ENCODE data around the gene OR8D1.

The OR8D1 gene

DNA sequence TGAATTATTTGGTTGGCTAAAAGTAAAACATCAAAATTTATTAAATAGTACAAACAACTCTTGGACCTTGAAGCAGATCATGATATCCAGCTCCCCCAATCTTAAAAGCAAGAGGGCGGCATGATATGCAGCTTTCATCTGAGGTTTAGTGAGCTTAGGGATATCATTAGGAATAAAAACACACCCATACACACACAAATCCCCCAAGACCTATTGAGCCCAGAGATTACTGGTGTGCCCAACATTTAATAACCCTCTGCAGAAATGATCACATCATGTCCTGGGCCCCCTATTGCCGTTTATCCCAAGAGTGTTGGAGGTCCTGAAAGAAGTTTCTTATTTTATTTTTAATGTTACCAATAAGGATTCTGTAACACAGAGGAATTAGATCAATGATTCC lies at the start of gene OR8D1:
TSS of gene OR8D1 (minus strand) at position 101 of the 400 bp plus-strand sequence. CDS start 3,183 bp downstream, outside the sequence.
- DNase-seq: no peak

DNA sequence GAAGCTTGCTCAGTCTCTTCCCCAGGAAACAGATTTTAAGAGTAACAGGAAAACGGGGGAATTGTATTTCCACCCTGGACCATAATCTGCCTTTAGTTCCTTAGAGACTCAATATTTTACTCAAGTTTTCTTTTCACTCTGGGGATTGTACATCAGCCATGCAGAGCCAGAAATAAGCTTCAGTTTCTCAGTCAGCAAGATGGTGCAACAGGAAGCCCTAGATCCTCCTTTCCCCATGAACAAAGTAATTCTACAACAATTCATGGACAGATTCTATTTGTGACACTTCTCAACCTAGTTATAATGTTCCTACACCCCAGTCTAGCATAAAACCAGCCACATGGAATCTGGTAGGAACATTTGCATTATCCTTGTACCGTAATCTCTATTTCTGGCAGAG lies 45.8 kb upstream of the OR8D1 start:
- DNase-seq: no peak

DNA sequence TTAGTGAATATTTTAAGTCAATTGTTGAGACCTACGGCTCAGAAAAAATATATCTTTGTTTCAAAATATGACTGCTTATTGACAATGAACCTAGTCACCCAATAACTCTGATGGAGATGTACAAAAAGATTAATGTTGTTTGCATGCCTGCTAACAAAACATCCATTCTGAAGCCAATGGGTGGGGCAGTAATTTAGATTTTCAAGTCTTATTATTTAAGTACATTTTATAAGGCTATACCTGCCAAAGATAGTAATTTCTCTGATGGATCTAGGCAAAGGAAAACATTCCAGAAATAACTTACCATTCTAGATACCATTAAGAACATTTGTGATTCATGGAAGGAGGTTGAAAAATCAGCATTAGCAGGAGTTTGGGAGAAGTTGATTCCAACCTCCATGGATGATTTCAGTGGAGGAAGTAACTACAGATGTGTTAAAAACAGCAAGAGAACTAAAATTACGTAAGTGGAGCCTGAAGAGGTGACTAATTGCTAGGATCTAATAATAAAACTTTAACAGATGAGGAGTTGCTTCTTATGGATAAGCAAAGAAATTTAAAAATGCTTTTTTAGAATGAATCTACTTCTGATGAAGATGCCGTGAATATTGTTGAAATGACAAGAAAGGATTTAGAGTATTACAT lies 32.7 kb upstream of the OR8D1 start:
- DNase-seq: no peak

DNA sequence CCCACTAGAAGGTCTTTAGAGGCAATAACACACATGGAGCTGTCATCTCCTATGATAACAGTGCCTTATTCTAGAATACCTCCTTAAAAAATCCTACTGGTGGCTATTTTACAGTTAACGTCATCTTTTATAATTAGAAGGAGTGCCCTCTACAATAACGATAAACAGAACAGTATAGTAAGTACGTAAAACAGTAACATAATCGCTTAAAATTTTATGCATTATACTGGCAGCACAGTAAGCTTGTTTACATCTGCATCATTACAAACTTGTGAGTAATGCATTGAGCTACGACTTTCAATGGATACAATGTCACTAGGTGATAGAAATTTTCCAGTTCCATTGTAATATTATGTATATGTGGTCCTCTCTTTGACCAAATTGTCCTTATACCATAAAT lies 30.6 kb upstream of the OR8D1 start:
- DNase-seq: no peak

DNA sequence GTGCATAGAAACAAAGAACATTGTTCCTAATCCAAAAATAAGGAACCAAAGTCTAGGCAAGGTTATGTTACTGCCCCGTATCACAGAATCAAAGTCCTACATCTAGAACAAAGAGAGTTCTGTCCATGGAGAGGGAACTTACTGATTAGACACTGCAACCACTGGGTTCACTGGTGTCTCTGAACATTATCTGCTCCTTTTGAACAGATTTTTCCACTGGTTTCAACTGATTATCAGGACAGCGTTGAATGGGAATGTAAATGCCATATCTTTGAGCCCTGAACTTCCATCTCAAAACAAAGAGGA lies 26.3 kb upstream of the OR8D1 start:
- DNase-seq: no peak

DNA sequence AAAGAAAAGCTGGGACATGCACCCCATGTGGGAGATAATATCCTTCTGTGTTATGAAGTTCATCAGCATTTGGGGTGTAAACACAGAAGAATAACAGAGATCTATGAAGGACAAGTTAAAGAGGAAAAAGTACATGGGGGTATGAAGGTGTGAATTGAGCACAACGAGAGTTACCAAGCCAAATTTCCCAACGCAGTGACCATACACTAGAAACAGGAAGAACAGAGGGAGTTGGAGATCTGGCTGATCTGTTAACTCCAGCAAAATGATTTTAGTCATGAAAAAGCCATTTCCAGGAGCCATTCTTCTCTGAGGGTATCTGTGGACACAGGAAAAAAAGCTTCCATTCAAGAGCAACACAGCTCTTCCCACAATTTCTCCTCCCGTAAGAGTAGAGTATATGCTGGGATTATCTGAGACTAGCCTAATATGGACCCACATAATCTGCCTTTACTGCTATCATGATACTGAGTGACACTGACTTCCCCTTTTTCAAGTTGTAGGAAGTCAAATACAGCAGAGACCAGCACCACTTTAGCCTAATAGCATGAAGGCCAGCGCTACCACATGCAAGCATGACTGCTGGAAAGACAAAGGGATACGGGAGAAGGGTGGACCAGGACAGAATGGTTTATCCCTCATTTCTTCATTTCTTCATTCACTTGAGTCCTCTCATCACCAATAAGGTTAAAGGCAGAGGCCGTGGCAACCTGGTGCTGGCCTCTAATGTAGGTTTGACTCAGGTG lies 25.8 kb upstream of the OR8D1 start:
- DNase-seq: no peak

DNA sequence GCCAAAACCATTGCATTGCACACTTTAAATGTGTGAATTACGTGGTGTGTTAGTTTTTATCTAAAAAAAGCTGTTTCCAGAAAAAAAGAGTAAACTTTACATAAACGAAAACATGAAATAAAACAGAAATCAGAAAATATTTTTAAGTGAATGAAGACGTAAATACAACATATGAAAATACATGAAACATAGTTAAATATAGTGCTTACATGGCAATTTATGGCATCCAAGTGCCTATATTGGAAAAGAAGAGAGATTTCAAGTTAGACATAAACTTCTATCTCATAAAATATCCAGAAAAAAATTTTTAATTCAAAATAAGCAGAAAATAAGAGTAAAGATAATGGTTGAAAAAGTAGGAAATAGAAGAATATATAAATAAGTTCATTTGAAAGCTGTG lies 18.1 kb upstream of the OR8D1 start:
- no peak for DNase-seq

DNA sequence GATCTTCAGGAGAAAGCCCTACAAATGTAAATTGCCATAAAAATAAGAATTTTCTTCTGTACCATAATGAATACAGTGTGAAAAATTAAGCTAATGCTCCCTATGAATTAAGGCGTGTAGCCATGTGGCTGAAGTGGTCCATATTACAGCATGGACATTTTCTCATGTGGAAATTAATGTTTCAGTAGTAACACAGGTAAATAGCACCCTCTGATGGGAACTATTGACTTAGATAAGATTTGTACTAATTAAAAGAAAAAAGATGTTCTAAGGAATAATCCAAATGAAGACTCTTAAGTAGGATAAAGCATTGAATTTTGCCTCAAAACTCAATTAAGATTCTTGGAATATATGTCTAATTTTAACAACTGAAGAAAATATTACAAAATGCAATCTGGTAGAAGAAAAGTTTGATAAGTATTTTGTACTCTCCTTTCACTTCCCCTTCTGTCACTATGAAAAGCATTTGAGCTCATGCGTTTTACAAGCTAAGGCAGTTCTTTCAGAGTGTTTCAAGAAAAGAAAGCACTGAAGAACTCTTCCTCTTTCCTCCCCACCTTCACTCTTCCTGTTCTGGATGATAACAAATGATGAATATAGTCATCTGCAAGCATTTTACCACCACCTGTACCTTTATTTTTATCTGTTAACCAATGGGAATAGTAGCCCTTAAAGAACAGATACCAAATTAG lies 16.2 kb upstream of the OR8D1 start:
- DNase-seq: no peak

DNA sequence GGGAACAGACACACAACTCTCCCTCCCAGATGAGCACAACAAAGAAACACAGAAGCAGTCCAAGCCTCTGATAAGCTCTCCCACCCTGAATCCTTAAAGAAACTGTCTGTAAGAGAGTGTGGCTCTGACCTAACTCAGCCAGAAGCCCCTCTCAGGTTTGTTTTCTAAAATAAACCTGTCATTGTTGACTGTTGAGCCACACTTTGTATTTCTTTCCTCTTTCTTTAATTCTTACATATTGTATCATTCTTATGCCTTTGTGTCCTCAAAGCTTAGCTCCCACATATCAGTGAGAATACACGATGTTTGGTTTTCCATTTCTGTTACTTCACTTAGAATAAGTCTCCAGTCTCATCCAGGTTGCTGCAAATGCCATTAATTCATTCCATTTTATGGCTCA lies 14.0 kb upstream of the OR8D1 start:
- no peak for DNase-seq

DNA sequence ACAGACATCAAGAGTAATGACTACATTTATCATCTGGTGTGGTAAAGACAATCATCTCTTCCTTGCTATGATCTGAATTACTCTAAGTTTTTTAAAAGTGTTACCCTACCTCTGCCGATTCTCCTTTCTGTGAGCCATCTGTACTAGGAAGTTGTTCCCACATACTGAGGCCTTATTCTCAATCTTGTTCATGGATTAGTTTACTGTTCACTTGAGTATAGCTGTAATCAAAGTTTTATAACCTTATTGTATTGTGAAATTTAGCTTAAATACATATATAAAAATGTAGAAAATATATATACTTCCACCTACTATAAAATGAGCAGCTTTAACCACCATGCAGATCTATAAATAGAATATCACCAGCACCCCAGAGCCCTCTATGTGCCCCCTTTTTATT lies 8.6 kb upstream of the OR8D1 start:
- no peak for DNase-seq

DNA sequence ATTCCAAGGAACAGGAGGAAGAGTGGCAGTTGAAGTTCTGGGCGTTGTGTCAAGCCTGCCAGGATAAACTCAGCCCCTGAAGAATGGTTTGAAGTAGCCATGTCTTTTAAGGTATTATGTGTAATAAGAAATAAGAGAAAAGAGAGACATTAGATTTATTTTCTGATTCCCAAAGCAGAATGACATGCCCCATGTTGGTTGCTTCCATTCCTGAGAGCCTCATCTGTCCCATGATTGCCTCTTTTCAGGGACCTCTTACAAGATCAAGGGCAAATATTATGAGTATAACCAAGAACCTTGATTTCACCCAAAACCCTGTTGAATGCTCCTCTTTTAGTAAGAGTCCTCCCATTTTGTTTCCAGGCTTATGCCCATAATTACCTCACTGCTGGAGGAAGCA lies 6.3 kb upstream of the OR8D1 start, which contains the start of gene OR8D2:
TSS of gene OR8D2 (minus strand) at position 101 of the 400 bp plus-strand sequence. CDS start at position 101, 0 bp downstream.
- no peak for DNase-seq

DNA sequence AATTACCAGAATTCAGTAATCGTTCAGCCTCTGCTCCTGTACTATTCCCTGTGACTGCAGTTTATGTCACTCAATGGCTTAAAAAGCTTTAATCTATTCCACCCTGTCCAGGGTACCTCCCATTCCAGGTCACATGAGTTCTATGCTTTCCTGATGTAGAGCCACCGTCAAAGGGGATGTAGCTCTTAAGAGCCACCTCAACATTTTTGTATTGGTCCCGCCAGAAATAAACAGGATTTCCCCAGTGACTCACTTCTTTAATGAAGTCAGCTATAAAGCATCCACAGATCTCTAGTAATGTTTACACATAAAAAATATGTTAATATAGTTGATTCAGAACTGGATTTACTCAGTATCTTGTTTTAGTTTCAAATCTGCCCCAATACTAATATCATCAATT lies 1.3 kb upstream of the OR8D1 start:
- DNase-seq: no peak

DNA sequence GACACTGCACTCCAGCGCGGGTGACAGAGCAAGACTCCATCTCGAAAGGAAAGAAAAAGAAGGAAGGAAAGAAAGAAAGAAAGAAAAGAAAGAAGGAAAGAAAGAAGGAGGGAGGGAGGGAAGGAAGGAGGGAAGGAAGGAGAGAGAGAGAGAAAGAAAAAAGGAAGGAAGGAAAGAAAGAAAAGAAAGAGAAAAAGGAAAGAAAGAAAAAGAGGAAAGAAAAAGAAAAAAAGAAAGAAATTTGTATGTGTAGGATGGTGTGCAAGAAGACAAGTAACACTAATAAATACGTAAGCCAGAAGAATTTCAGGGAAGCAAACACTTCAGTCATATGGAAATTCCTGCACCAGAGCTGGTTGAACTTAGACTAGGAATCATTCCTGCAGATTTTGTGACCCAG lies 618 bp downstream of the OR8D1 start:
- no peak for DNase-seq

DNA sequence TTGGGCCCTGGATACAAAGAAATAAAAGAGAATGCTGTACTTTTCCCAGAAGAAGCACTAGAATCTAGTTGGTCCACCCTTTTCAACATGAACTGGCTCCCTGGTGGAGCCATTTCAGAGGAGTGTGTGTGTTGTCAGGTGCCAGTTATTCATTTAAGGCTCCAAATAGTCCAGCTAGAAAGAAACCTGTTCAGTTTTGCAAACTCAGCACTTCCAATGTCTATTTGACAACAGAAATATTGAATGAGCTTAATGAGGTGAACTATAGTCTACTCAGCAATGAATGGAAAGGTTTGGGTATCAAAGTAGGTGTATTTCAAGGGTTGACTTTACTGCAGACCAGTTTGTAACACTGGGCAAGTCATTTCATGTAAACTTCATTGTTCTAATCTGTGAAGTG lies 2.1 kb downstream of the OR8D1 start:
- no peak for DNase-seq

DNA sequence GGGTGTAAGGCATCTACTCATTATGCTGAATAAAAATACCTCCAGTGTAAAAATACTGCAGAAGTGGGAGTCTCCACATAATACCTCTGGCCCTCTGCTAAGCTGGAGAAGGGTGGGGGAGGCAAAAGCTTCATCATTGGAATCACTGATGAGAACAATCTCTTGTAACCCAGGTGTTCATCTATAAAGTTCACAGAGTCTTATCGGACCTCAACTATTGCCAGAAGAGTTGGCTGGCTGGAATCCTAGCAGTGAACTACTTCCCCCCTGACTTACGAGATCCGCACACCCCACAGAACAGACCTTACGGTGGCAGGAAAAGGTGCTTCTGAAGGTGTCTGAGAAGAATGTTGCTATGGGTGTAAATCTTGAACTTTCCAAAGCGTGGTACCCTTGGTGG lies 2.5 kb downstream of the OR8D1 start:
- DNase-seq: no peak

DNA sequence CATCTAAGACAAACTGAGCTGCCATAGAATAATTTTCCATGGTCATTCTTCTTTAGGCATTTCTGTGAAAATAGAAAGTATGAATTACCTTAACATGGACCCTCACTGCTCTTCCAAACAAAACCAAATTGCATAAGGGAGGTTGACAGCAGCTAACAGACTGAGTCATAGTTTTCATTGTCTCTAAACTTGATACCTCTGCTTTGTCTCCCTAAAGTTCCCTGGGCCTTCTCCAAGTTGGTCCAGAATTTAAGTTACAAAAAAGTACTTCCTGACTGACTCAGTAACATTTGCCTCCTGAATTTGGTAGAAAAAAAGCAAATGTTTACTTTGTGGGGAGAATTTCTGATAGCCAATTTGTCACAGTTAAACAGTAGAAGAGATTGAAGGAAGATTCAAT lies 3.0 kb downstream of the OR8D1 start:
- no peak for DNase-seq

DNA sequence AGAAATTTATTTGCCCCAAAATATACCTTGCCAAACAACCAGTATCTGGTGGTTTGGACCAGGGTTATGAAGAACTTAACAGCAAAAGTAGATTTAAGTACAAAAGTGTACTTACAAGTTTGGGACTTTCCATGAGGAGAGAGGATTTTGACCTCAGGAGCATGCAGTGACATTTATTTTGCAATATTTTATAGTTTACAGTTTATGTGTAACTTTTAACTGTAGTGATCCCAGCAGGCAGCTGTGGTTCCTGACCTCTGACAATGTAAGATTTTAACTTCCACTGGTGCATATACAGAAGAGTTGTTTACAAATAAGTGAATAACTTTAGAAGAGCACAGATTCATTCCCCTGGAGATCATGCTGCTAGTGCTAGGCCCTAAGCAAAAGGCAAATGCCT lies 6.7 kb downstream of the OR8D1 start:
- DNase-seq: no peak

DNA sequence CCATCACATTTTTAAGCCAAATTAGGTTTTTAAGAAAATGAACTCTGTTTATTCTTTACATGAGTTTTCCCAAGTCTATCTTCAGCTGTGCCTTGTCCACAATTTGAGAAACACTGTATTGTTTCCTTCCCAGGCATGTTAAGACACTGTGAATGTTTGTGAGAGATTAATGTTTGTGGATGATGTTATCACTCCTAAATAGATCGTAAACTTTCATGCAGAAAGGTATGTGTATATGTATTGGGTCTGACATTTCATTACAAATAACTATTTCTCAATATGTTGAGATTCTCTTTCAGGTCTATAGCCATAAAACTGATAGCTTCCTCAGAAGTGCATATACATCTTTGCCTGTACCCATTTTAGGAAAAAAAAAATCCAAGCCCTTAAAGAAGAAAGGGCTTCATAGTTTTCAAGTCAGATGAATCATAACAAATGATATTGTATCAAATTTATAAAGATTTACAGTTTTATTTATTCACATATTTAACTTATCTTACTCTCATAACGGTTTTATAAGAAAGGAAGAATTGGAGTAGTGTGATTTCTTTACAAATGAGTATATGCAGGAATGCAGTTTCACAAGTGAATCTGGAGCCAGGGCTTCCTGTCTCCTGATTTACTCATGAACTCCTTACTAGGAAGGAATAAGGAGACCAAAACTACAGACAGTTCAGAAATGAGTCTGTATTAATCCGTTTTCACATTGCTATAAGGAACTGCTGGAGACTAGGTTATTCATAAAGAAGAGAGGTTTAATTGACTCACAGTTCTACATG lies 11.2 kb downstream of the OR8D1 start:
- no peak for DNase-seq

DNA sequence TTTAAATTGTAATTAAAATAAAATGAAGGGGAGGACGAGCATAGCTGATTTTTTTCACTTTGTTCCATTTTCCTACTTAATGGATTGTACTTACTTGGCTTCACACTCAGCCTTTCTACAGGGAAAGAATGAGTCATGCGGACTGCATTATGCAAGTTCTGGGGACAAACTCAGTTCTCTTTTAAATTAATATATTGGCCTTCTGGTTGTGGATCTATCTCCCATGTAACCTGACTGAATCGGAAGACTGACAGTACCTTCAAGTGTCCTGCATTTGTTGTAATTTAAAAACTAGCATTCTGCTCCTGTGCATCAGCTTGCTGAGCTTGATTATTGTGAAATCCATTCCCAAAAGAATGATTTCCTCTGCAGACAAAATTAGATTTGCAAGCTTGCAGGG lies 12.2 kb downstream of the OR8D1 start:
- DNase-seq: no peak

DNA sequence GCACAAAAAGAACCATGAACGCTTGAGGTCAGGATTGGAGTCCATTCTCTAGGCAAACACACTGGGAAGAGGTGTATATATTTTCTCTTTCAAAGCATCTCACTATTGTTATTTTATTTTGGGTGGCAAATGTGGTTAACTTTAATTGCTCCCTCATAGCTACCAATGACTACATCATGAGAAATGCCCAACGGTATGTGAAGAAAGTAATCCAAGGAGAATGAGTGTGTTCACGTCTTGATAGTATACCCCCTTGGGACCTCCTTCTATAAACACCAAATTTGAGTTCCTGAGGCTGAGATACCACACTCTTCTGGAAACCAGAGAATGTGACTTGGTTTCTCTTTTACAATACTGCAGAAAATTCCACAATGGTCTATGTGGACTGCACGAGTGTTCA lies 15.8 kb downstream of the OR8D1 start:
- DNase-seq: no peak

DNA sequence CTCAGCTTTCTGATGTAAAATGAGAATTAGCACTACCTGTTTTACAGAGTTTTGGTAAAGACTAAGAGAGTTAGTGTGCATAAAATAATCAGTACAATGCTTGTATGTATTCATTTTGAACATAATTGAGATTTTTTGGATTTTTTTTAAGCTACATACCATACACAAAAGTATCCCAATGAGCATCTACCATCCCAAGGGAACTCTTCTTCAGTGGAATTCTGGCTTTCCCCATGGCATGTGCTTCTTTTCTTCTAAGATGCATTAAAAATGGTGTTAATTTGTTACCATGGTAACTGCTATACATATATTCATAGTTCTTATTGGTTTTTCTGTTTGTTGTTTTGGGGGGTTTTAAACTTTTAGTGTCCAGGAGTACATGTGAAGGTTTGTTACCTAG lies 17.7 kb downstream of the OR8D1 start:
- DNase-seq: no peak

DNA sequence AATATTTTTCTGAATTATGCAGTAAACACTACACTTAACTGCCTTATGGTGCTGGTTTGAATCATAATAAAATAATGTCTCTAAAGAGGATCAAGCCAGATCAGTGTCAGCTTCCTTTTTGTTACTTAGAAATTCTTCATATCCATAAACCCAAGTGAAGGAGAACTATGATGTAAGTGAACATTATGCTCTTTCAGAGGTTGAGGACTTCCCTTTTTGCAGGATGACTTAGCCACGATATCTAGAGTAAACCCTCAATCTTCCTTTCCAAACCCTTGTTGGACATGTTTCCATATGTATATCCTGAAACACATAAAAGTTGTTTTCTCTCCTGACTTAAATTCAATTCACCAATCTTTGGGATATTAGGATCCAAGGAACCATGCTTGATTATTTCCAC lies 19.1 kb downstream of the OR8D1 start:
- DNase-seq: peak; percentile 42

DNA sequence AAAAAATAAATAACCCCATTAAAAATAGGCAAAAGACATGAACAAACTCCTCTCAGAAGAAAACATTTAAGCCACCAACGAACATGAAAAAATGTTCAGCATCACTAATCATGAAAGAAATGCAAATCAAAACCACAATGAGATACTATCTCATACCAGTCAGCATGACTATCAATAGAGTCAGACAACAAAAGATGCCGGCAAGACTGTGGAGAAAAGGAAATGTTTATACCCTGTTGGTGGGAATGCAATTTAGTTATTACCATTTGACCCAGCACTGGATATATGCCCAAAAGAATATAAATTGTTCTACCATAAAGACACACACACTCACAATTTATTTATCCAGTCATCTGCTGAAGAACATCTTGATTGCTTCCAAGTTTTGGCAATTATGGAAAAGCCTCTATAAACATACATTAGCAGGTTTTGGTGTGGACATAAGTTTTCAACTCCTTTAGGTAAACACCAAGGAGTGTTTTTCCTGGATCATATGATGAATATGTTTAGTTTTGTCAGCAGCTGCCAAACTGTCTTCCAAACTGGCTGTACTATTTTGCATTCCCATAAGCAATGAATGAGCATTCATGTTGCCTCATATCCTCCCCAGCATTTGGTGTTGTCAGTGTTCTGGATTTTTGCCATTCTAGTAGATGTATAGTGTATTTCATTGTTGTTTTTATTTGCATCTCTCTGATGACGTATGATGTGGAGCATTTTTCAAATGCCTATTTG lies 28.0 kb downstream of the OR8D1 start:
- no peak for DNase-seq

Measured in GF-D8 (cell line).